Heart left ventricle (tissue), 16 donors: ENCODE data around the gene MAGI2. TPM values are rescaled to one million over a fixed set of nuclear protein-coding genes. Genes with fewer than 3 reads are reported as not detected.

ENCODE experiments used
- ATAC-seq, 4 donors: fragments of 200-7000 bp; cut with Tn5 transposase; one replicate each; pipeline ENCODE4 v1.9.1; 2020 to 2022; ENCODE audit warnings: moderate library complexity in 4 of 4, mild to moderate bottlenecking in 3 of 4, moderate number of reproducible peaks in 1 of 4
- DNase-seq, 5 donors: peaks; one replicate each; pipeline ENCODE4 v3.0.0-alpha.2; 2020
- H3K27ac ChIP-seq, 12 donors: fragments of 200-600 bp; sonication (generic) in 4 of 12; one replicate each; pipeline versions ENCODE4 v1.5.0 to v1.8.0; 2016 to 2022; ENCODE audit warnings: mild to moderate bottlenecking in 2 of 12
- H3K27me3 ChIP-seq, 9 donors: fragments of 200-600 bp; sonication (generic) in 2 of 9; one replicate each; pipeline versions ENCODE4 v1.5.1 to v1.8.0; 2016 to 2022; ENCODE audit warnings: mild to moderate bottlenecking in 3 of 9
- H3K36me3 ChIP-seq, 9 donors: fragments of 200-600 bp; sonication (generic) in 2 of 9; one replicate each; pipeline versions ENCODE4 v1.5.0 to v1.8.0; 2018 to 2022; ENCODE audit warnings: mild to moderate bottlenecking in 2 of 9
- H3K4me1 ChIP-seq, 12 donors: fragments of 200-600 bp; sonication (generic) in 4 of 12; one replicate each; pipeline versions ENCODE4 v1.5.0 to v1.8.0; 2016 to 2022; ENCODE audit warnings: mild to moderate bottlenecking in 3 of 12
- H3K4me3 ChIP-seq, 12 donors: fragments of 200-600 bp; sonication (generic) in 4 of 12; one replicate each; pipeline versions ENCODE4 v1.5.0 to v1.8.0; 2017 to 2022; ENCODE audit warnings: mild to moderate bottlenecking in 9 of 12, moderate library complexity in 4 of 12
- H3K9me3 ChIP-seq, 12 donors: fragments of 200-600 bp; sonication (generic) in 4 of 12; one replicate each; pipeline versions ENCODE4 v1.5.0 to v1.8.0; 2016 to 2022; ENCODE audit warnings: mild to moderate bottlenecking in 1 of 12
- CTCF ChIP-seq, 12 donors: fragments of 200-600 bp; sonication (generic) in 4 of 12; IDR thresholded peaks; one replicate each; pipeline versions ENCODE4 v1.5.0 to v1.8.0; 2018 to 2022; ENCODE audit warnings: antibody characterized with exemption in 12 of 12, mild to moderate bottlenecking in 5 of 12
- POLR2A ChIP-seq, 2 donors: fragments of 450-650 bp; IDR thresholded peaks; one replicate each; pipeline ENCODE4 v1.6.1; 2017; ENCODE audit warnings: antibody characterized with exemption in 2 of 2, mild to moderate bottlenecking in 2 of 2, moderate library complexity in 2 of 2
- WGBS, 4 donors: extraction: QIAGEN DNeasy Blood & Tissue Kit in 2 of 4; methylation state at CpG; one replicate each; pipeline versions ENCODE4 v1.1.5 to v1.1.7; 2013 to 2018; 5-methylcytosine and 5-hydroxymethylcytosine counted together
- intact Hi-C, 10 donors: fragments of 100-400 bp; cut with DNase I; formaldehyde crosslinking; loops; one replicate each; pipeline versions ENCODE4 v1.11.1 to v1.14.2; 2022
- polyA plus RNA-seq, 2 donors: library from polyadenylated mRNA; stranded (reverse); fragments of 200-250 nt; gene quantifications; one replicate each; pipeline ENCODE4 v1.2.3, GENCODE V29; 2013
- total RNA-seq, 9 donors: library from RNA; depleted of rRNA in 2 of 9; stranded (reverse); fragments of >200 nt in 2 of 9; fragmentation: NEBNext Ultra II Directional in 3 of 9; extraction: Animal tissue kit (Norgen Biotek cat#: 25700) in 3 of 9; gene quantifications; one replicate each; pipeline versions ENCODE4 v1.1.0 to v1.2.4, GENCODE V29; 2016 to 2023
- donor health status: ischemic (EF 13 %, LVEDD 7.1; RV severe dilation, severe dysfunction).
- donor health status: healthy with polysubstance abuse.
- donor health status: DM: no; HTN: yes; CAD: no.
- donor health status: DM: no; HTN: no; CAD: no.
- donor health status: ischemic (EF 25% LVEDD 6.9; RV normal size, moderate dysfunction).
- donor health status: ischemic (EF 25% LVEDD 5.7; RV mildly dilated, moderate dysfunction).
- donor health status: healthy.
- donor health status: DM: yes; HTN: yes; CAD: no.
- donor health status: ischemic (EF 35%, LVEDD 5.7; RV mildly dilated, moderate dysfunction).
- donor health status: nonischemic (EF 11% LVEDD 7.7; RV severe dilation, severe dysfunction).
- donor health status: DM: yes; HTN: yes; CAD: no.
- donor health status: PGD.
- donor health status: ischemic (EF 29% LVEDD 5.4; RV normal size, mild dysfunction).
- donor health status: nonischemic (EF 23%, LVEDD 6.1; RV moderate dilation, normal function).

The MAGI2 gene
- total and polyA plus RNA-seq, 11 donors: 1.1 to 6.8 (median 3.8) TPM

GRCh38 chr7:78395298-78396036 lies 1058.0 kb downstream of the MAGI2 start:
- no peaks in the 10 kb centered on the region for H3K36me3 ChIP-seq
- H3K4me3 ChIP-seq: no peak overlapping the region
- 84 to 91% (median 90%) methylated on average over 2 of the region's 2 CpGs for WGBS, 4 donors
- no peak for DNase-seq
- H3K27me3 ChIP-seq: no peaks in the 10 kb centered on the region
- no peak for ATAC-seq
- H3K9me3 ChIP-seq: no peaks in the 10 kb centered on the region
- H3K27ac ChIP-seq: peak overlapping the region in 3 of 12 donors; percentile 1 to 69 (median 38)
- intact Hi-C loops: no loop called here
- peaks cover 0 to 17% (median 0%) of the 10 kb centered on the region in 12 donors for H3K4me1 ChIP-seq
- TF ChIP-seq POLR2A (IDR thresholded peaks at IDR 0.05) (no peak), CTCF (IDR thresholded peaks at IDR 0.05) (no peak)

- no peaks in the 10 kb centered on the region for H3K4me1 ChIP-seq
- intact Hi-C loops: no loop called here
- H3K27me3 ChIP-seq: no peaks in the 10 kb centered on the region
- H3K4me3 ChIP-seq: no peak overlapping the region
- DNase-seq (no peak), ATAC-seq (no peak)
- H3K27ac ChIP-seq: no peak overlapping the region
- H3K36me3 ChIP-seq: no peaks in the 10 kb centered on the region
- WGBS, 4 donors: 64 to 73% (median 68%) methylated on average over 4 of the region's 4 CpGs
- no peaks in the 10 kb centered on the region for H3K9me3 ChIP-seq
- TF ChIP-seq CTCF (IDR thresholded peaks at IDR 0.05) (no peak), POLR2A (IDR thresholded peaks at IDR 0.05) (no peak)
These were observed 1064.4 kb downstream of the MAGI2 start for GRCh38 chr7:78389022-78389421.

GRCh38 chr7:78386520-78386919 lies 1066.9 kb downstream of the MAGI2 start:
- Histone ChIP-seq H3K36me3 (no peaks in the 10 kb centered on the region), H3K9me3 (no peaks in the 10 kb centered on the region), H3K27me3 (no peaks in the 10 kb centered on the region), H3K4me1 (no peaks in the 10 kb centered on the region), H3K4me3 (no peak overlapping the region), H3K27ac (no peak overlapping the region)
- TF ChIP-seq POLR2A (IDR thresholded peaks at IDR 0.05) (no peak), CTCF (IDR thresholded peaks at IDR 0.05) (no peak)
- ATAC-seq: peak in 3 of 4 donors; percentile 20 to 58 (median 55)
- 37 to 61% (median 48%) methylated on average over 2 of the region's 2 CpGs for WGBS, 4 donors
- no peak for DNase-seq
- intact Hi-C loops: no loop called here

- peaks cover 0 to 6% (median 0%) of the 10 kb centered on the region in 12 donors for H3K9me3 ChIP-seq
- DNase-seq: no peak
- WGBS, 4 donors: 72 to 94% (median 83%) methylated on average over 4 of the region's 4 CpGs
These were observed 1070.2 kb downstream of the MAGI2 start for GRCh38 chr7:78383096-78383880.

More at GRCh38 chr7:78383096-78383880, 1070.2 kb downstream of the MAGI2 start:
- intact Hi-C loops: no loop called here
- H3K27me3 ChIP-seq: no peaks in the 10 kb centered on the region
- no peak for TF ChIP-seq CTCF (IDR thresholded peaks at IDR 0.05)
- no peak for TF ChIP-seq POLR2A (IDR thresholded peaks at IDR 0.05)
- H3K27ac ChIP-seq: no peak overlapping the region
- no peaks in the 10 kb centered on the region for H3K4me1 ChIP-seq
- H3K4me3 ChIP-seq: no peak overlapping the region
- no peak for ATAC-seq
- no peaks in the 10 kb centered on the region for H3K36me3 ChIP-seq
